Mesendoderm (in vitro differentiated cells): ENCODE data around the gene SNRNP27.

Experiments used
- DNase-seq: peaks from one replicate; pipeline ENCODE4 v3.0.0; 2013
- H2AK5ac ChIP-seq: 2 replicates; pipeline ENCODE4 v1.6.1; 2013; ENCODE audit warnings: low read length, inconsistent platforms
- H2BK120ac ChIP-seq: 2 replicates; pipeline ENCODE4 v1.6.1; 2013; ENCODE audit warnings: low read depth, mild to moderate bottlenecking, low read length, moderate library complexity, mixed read lengths
- H2BK15ac ChIP-seq: replicated peaks from 2 replicates; pipeline ENCODE4 v1.6.1; 2013; ENCODE audit warnings: low read depth, mild to moderate bottlenecking, moderate library complexity
- H2BK5ac ChIP-seq: 2 replicates; pipeline ENCODE4 v1.6.1; 2013; ENCODE audit warnings: low read length, inconsistent platforms
- H3K18ac ChIP-seq: 2 replicates; pipeline ENCODE4 v1.6.1; 2013; ENCODE audit warnings: mild to moderate bottlenecking, low read length, mixed read lengths
- H3K23ac ChIP-seq: one replicate; pipeline ENCODE4 v1.6.1; 2013; ENCODE audit warnings: low read length
- H3K27ac ChIP-seq: 2 replicates; pipeline ENCODE4 v1.5.1; 2013; ENCODE audit warnings: low read depth, mild to moderate bottlenecking, inconsistent platforms, low read length, moderate library complexity
- H3K27me3 ChIP-seq: 2 replicates; pipeline ENCODE4 v1.6.1; 2013; ENCODE audit warnings: low read length, control low read depth, mild to moderate bottlenecking, inconsistent platforms; ENCODE audit not compliant: insufficient read depth, poor library complexity
- H3K36me3 ChIP-seq: 2 replicates; pipeline ENCODE4 v1.6.1; 2013; ENCODE audit warnings: low read length, inconsistent platforms; ENCODE audit not compliant: control insufficient read depth, insufficient read depth
- H3K4ac ChIP-seq: one replicate; pipeline ENCODE4 v1.6.1; 2013; ENCODE audit warnings: low read depth, mild to moderate bottlenecking, low read length, moderate library complexity
- H3K4me1 ChIP-seq: 2 replicates; pipeline ENCODE4 v1.6.1; 2013; ENCODE audit warnings: low read depth, low read length, inconsistent platforms; ENCODE audit not compliant: control insufficient read depth
- H3K4me2 ChIP-seq: 2 replicates; pipeline ENCODE4 v1.6.1; 2013; ENCODE audit warnings: low read length
- H3K4me3 ChIP-seq: 2 replicates; pipeline ENCODE4 v1.5.1; 2013; ENCODE audit warnings: mild to moderate bottlenecking, low read length
- H3K56ac ChIP-seq: one replicate; pipeline ENCODE4 v1.6.1; 2013; ENCODE audit warnings: low read length
- H3K79me1 ChIP-seq: 2 replicates; pipeline ENCODE4 v1.6.1; 2013; ENCODE audit warnings: low read length, inconsistent platforms
- H3K79me2 ChIP-seq: 2 replicates; pipeline ENCODE4 v1.6.1; 2013; ENCODE audit warnings: mild to moderate bottlenecking, low read length; ENCODE audit not compliant: control insufficient read depth, insufficient read depth
- H3K9ac ChIP-seq: 2 replicates; pipeline ENCODE4 v1.6.1; 2013; ENCODE audit warnings: low read length, inconsistent platforms
- H4K5ac ChIP-seq: one replicate; pipeline ENCODE4 v1.6.1; 2013; ENCODE audit warnings: low read length
- H4K8ac ChIP-seq: one replicate; pipeline ENCODE4 v1.6.1; 2013; ENCODE audit warnings: low read depth, mild to moderate bottlenecking, control low read depth, low read length, moderate library complexity
- WGBS: extraction: QIAGEN DNeasy Blood & Tissue Kit; methylation state at CpG from one replicate; pipeline ENCODE4 v1.1.7; 2013; ENCODE audit warnings: low lambda C conversion rate, missing lambda C conversion rate; ENCODE audit not compliant: insufficient coverage; ENCODE audit errors: extremely low coverage; 5-methylcytosine and 5-hydroxymethylcytosine counted together

The SNRNP27 gene

GRCh38 chr2:69933839-69934613 lies 40.3 kb downstream of the SNRNP27 start:
- no peak overlapping the region for H3K18ac ChIP-seq
- H3K27ac ChIP-seq = no peak overlapping the region
- H3K4me1 ChIP-seq = peaks cover 2% of the 10 kb centered on the region
- no peak overlapping the region for H3K4me3 ChIP-seq
- no peaks in the 10 kb centered on the region for H3K27me3 ChIP-seq
- H3K79me2 ChIP-seq = no peaks in the 10 kb centered on the region
- no peak overlapping the region for H3K9ac ChIP-seq
- no peak overlapping the region for H2BK120ac ChIP-seq
- no peak overlapping the region for H2BK15ac ChIP-seq
- H3K36me3 ChIP-seq = no peaks in the 10 kb centered on the region
- H3K23ac ChIP-seq = no peak overlapping the region
- H3K79me1 ChIP-seq = no peaks in the 10 kb centered on the region
- no peak overlapping the region for H3K4me2 ChIP-seq
- H4K8ac ChIP-seq = no peak overlapping the region
- H2BK5ac ChIP-seq = no peak overlapping the region
- no peak overlapping the region for H2AK5ac ChIP-seq
- DNase-seq = no peak
- H3K4ac ChIP-seq = no peak overlapping the region
- H3K56ac ChIP-seq = no peak overlapping the region
- no CpG with 5 or more reads among the region's 4 CpGs for WGBS
- no peak overlapping the region for H4K5ac ChIP-seq

GRCh38 chr2:69934614-69934908 lies 40.8 kb downstream of the SNRNP27 start:
- Histone ChIP-seq H2AK5ac (no peak overlapping the region), H3K27ac (no peak overlapping the region), H4K8ac (no peak overlapping the region), H3K4ac (no peak overlapping the region), H2BK120ac (no peak overlapping the region), H3K79me2 (no peaks in the 10 kb centered on the region), H3K4me3 (no peak overlapping the region), H3K4me1 (peaks cover 2% of the 10 kb centered on the region), H4K5ac (no peak overlapping the region), H3K18ac (no peak overlapping the region), H3K27me3 (no peaks in the 10 kb centered on the region), H3K4me2 (no peak overlapping the region), H3K56ac (no peak overlapping the region), H3K9ac (no peak overlapping the region), H3K36me3 (no peaks in the 10 kb centered on the region), H3K79me1 (no peaks in the 10 kb centered on the region), H2BK15ac (no peak overlapping the region), H2BK5ac (no peak overlapping the region), H3K23ac (no peak overlapping the region)
- no CpG with 5 or more reads among the region's 1 CpG for WGBS
- no peak for DNase-seq

GRCh38 chr2:69935011-69935410 lies 41.3 kb downstream of the SNRNP27 start:
- Histone ChIP-seq H2BK15ac (no peak overlapping the region), H3K4me3 (no peak overlapping the region), H4K5ac (no peak overlapping the region), H3K18ac (no peak overlapping the region), H3K79me1 (no peaks in the 10 kb centered on the region), H3K27me3 (no peaks in the 10 kb centered on the region), H2BK5ac (no peak overlapping the region), H3K27ac (no peak overlapping the region), H3K56ac (no peak overlapping the region), H3K9ac (no peak overlapping the region), H2BK120ac (no peak overlapping the region), H3K23ac (no peak overlapping the region), H4K8ac (no peak overlapping the region), H3K4me1 (peaks cover 2% of the 10 kb centered on the region), H3K4ac (no peak overlapping the region), H3K79me2 (no peaks in the 10 kb centered on the region), H3K36me3 (no peaks in the 10 kb centered on the region), H2AK5ac (no peak overlapping the region), H3K4me2 (no peak overlapping the region)
- no peak for DNase-seq
- WGBS = no CpG with 5 or more reads among the region's 5 CpGs

GRCh38 chr2:69936906-69937305 lies 43.1 kb downstream of the SNRNP27 start:
- H2AK5ac ChIP-seq = no peak overlapping the region
- H2BK120ac ChIP-seq = no peak overlapping the region
- DNase-seq = peak; percentile 63
- H4K8ac ChIP-seq = no peak overlapping the region
- H3K4me2 ChIP-seq = no peak overlapping the region
- no peaks in the 10 kb centered on the region for H3K27me3 ChIP-seq
- H2BK15ac ChIP-seq = no peak overlapping the region
- no peak overlapping the region for H3K4me3 ChIP-seq
- no peak overlapping the region for H3K4ac ChIP-seq
- no peaks in the 10 kb centered on the region for H3K79me1 ChIP-seq
- H3K9ac ChIP-seq = no peak overlapping the region
- no peak overlapping the region for H3K23ac ChIP-seq
- WGBS = no CpG with 5 or more reads among the region's 11 CpGs
- H3K56ac ChIP-seq = no peak overlapping the region
- H3K4me1 ChIP-seq = peaks cover 2% of the 10 kb centered on the region
- no peak overlapping the region for H2BK5ac ChIP-seq
- H3K36me3 ChIP-seq = no peaks in the 10 kb centered on the region
- no peak overlapping the region for H3K27ac ChIP-seq
- no peak overlapping the region for H4K5ac ChIP-seq
- no peak overlapping the region for H3K18ac ChIP-seq
- H3K79me2 ChIP-seq = no peaks in the 10 kb centered on the region

- Histone ChIP-seq H3K79me2 (no peaks in the 10 kb centered on the region), H3K18ac (no peak overlapping the region), H2BK120ac (no peak overlapping the region), H3K27ac (no peak overlapping the region), H4K5ac (no peak overlapping the region), H3K4me3 (no peak overlapping the region), H3K27me3 (no peaks in the 10 kb centered on the region), H3K4me1 (peaks cover 2% of the 10 kb centered on the region), H3K79me1 (no peaks in the 10 kb centered on the region), H3K56ac (no peak overlapping the region), H3K36me3 (no peaks in the 10 kb centered on the region), H2BK5ac (no peak overlapping the region), H3K4ac (no peak overlapping the region), H3K4me2 (no peak overlapping the region), H3K9ac (no peak overlapping the region), H2AK5ac (no peak overlapping the region), H3K23ac (no peak overlapping the region), H2BK15ac (no peak overlapping the region), H4K8ac (no peak overlapping the region)
- no CpG with 5 or more reads among the region's 14 CpGs for WGBS
- DNase-seq = no peak
Observed at GRCh38 chr2:69937968-69938367, 44.2 kb downstream of the SNRNP27 start.

GRCh38 chr2:69939722-69940121 lies 46.0 kb downstream of the SNRNP27 start:
- no peak overlapping the region for H2BK120ac ChIP-seq
- H3K79me1 ChIP-seq = no peaks in the 10 kb centered on the region
- H3K4me3 ChIP-seq = no peak overlapping the region
- no peak overlapping the region for H3K4me2 ChIP-seq
- no peaks in the 10 kb centered on the region for H3K36me3 ChIP-seq
- no peak overlapping the region for H3K56ac ChIP-seq
- H3K4ac ChIP-seq = no peak overlapping the region
- H2AK5ac ChIP-seq = no peak overlapping the region
- no peak overlapping the region for H4K5ac ChIP-seq
- no peaks in the 10 kb centered on the region for H3K27me3 ChIP-seq
- no peak overlapping the region for H3K23ac ChIP-seq
- no peak overlapping the region for H3K9ac ChIP-seq
- no peak overlapping the region for H4K8ac ChIP-seq
- WGBS = no CpG with 5 or more reads among the region's 14 CpGs
- H3K18ac ChIP-seq = no peak overlapping the region
- H2BK15ac ChIP-seq = no peak overlapping the region
- H3K27ac ChIP-seq = no peak overlapping the region
- H3K4me1 ChIP-seq = no peaks in the 10 kb centered on the region
- H3K79me2 ChIP-seq = no peaks in the 10 kb centered on the region
- H2BK5ac ChIP-seq = no peak overlapping the region
- no peak for DNase-seq
